Muscle layer of colon (tissue), 2 donors: ENCODE data around the gene RIMS1.

ENCODE experiments used
- H3K27ac ChIP-seq: one replicate; pipeline ENCODE4 v1.7.0; 2013; ENCODE audit warnings: low read depth, mild to moderate bottlenecking, low read length, moderate library complexity
- H3K27me3 ChIP-seq, 2 donors: one replicate each; pipeline ENCODE4 v1.7.0; 2013; ENCODE audit warnings: low read length in 2 of 2, mild to moderate bottlenecking in 2 of 2; ENCODE audit not compliant: insufficient read depth in 2 of 2, control insufficient read depth in 1 of 2
- H3K36me3 ChIP-seq: one replicate; pipeline ENCODE4 v1.7.0; 2013; ENCODE audit warnings: mild to moderate bottlenecking, low read length; ENCODE audit not compliant: insufficient read depth
- H3K4me1 ChIP-seq: one replicate; pipeline ENCODE4 v1.7.0; 2013; ENCODE audit warnings: mild to moderate bottlenecking, low read length; ENCODE audit not compliant: insufficient read depth
- H3K4me3 ChIP-seq, 2 donors: one replicate each; pipeline ENCODE4 v1.7.0; 2013; ENCODE audit warnings: low read length in 2 of 2, low read depth in 1 of 2, mild to moderate bottlenecking in 1 of 2, moderate library complexity in 1 of 2
- H3K9ac ChIP-seq: one replicate; pipeline ENCODE4 v1.7.0; 2013; ENCODE audit warnings: low read length
- H3K9me3 ChIP-seq: one replicate; pipeline ENCODE4 v1.7.0; 2013; ENCODE audit warnings: mild to moderate bottlenecking, low read length
- donor health status: abdominal sarcoma.
- donor health status: Adenocarcinoma of cecum.

RIMS1 gene

DNA sequence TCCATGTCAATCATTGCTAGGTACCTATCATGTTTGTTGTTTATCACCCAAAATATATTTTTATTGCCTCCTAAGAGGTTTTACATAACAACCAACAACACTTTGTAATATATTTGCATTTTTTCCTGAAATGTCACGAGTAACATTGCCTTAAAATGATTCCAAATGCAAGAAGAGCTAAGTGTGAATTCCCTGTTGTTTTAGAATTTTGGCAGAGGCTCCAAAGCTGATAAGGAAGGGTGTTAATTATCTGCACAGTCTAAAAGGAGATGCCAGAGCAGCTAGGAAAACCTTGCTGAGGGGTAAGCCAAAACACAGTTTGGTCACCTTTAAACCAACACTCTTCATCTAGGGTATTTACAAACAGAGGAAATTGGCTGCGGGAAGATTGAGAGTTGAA is 533.6 kb downstream of the RIMS1 start:
- Histone ChIP-seq H3K9ac (no peak overlapping the region), H3K4me1 (no peaks in the 10 kb centered on the region), H3K9me3 (no peaks in the 10 kb centered on the region), H3K27ac (no peak overlapping the region), H3K27me3 (no peaks in the 10 kb centered on the region), H3K36me3 (no peaks in the 10 kb centered on the region), H3K4me3 (no peak overlapping the region)

GRCh38 chr6:72420409-72420808 is 534.1 kb downstream of the RIMS1 start:
- Histone ChIP-seq H3K27me3 (no peaks in the 10 kb centered on the region), H3K9me3 (no peaks in the 10 kb centered on the region), H3K4me3 (no peak overlapping the region), H3K36me3 (no peaks in the 10 kb centered on the region), H3K27ac (no peak overlapping the region), H3K9ac (no peak overlapping the region), H3K4me1 (no peaks in the 10 kb centered on the region)

DNA sequence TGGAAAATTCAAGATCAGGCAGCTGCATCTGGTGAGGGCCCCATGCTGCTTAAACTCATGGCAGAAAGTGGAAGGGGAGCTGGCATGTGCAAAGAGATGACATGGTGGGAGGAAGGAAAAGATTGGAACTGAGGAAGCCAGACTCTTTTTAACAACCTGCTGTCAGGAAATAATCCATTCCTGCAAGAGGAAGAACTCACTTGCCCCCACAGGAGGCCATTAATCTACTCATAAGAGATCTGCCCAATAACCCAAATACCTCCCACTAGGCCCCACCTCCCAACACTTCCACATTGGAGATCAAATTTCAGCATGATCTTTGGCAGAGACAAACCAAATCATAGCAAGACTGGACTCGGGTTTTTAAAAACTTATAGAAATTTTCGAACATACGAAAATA is 535.0 kb downstream of the RIMS1 start:
- H3K36me3 ChIP-seq, result no peaks in the 10 kb centered on the region
- no peaks in the 10 kb centered on the region for H3K9me3 ChIP-seq
- H3K9ac ChIP-seq, result no peak overlapping the region
- H3K27ac ChIP-seq, result no peak overlapping the region
- no peaks in the 10 kb centered on the region for H3K4me1 ChIP-seq
- no peaks in the 10 kb centered on the region for H3K27me3 ChIP-seq
- H3K4me3 ChIP-seq, result no peak overlapping the region

DNA sequence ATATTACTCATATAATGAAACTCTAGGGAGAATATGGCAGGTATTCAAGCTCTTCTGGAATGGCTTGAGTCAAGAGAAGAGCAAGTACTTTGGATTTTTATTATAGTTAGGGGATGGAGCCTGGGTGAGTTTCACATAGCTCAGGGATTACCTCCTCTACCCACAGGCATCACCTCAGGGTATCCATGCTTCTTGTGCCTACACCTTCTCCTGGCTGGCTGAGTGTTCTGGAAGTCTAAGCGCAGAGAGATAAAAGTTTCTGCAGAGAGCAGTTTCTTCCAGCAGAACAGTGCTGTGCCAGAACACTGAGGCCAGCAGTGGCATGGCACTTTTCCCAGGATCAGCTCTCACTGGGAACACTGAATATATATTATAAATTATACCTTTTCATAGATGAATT is 535.8 kb downstream of the RIMS1 start:
- Histone ChIP-seq H3K4me1 (no peaks in the 10 kb centered on the region), H3K9ac (no peak overlapping the region), H3K27me3 (no peaks in the 10 kb centered on the region), H3K27ac (no peak overlapping the region), H3K4me3 (no peak overlapping the region), H3K9me3 (no peaks in the 10 kb centered on the region), H3K36me3 (no peaks in the 10 kb centered on the region)

- Histone ChIP-seq H3K9ac (no peak overlapping the region), H3K9me3 (no peaks in the 10 kb centered on the region), H3K4me1 (no peaks in the 10 kb centered on the region), H3K27me3 (no peaks in the 10 kb centered on the region), H3K36me3 (no peaks in the 10 kb centered on the region), H3K27ac (no peak overlapping the region), H3K4me3 (no peak overlapping the region)
Observed at GRCh38 chr6:72424476-72424875, 538.1 kb downstream of the RIMS1 start.

- H3K4me3 ChIP-seq, result no peak overlapping the region
- H3K27ac ChIP-seq, result no peak overlapping the region
- no peaks in the 10 kb centered on the region for H3K9me3 ChIP-seq
- H3K4me1 ChIP-seq, result no peaks in the 10 kb centered on the region
- no peak overlapping the region for H3K9ac ChIP-seq
- H3K36me3 ChIP-seq, result no peaks in the 10 kb centered on the region
- no peaks in the 10 kb centered on the region for H3K27me3 ChIP-seq
Observed at GRCh38 chr6:72425003-72425681, 538.8 kb downstream of the RIMS1 start.

- Histone ChIP-seq H3K9ac (no peak overlapping the region), H3K4me3 (no peak overlapping the region), H3K9me3 (no peaks in the 10 kb centered on the region), H3K27ac (no peak overlapping the region), H3K36me3 (no peaks in the 10 kb centered on the region), H3K27me3 (no peaks in the 10 kb centered on the region), H3K4me1 (no peaks in the 10 kb centered on the region)
Observed at GRCh38 chr6:72440611-72441010, 554.3 kb downstream of the RIMS1 start.

- H3K27ac ChIP-seq, result no peak overlapping the region
- no peaks in the 10 kb centered on the region for H3K4me1 ChIP-seq
- no peaks in the 10 kb centered on the region for H3K9me3 ChIP-seq
- H3K4me3 ChIP-seq, result no peak overlapping the region
- no peaks in the 10 kb centered on the region for H3K27me3 ChIP-seq
- no peak overlapping the region for H3K9ac ChIP-seq
- no peaks in the 10 kb centered on the region for H3K36me3 ChIP-seq
Observed at GRCh38 chr6:72446430-72446829, 560.1 kb downstream of the RIMS1 start.
